A673 (cell line): Measurements from ENCODE around the gene MCRS1. TPM values are rescaled to one million over a fixed set of nuclear protein-coding genes. Genes with fewer than 3 reads are reported as not detected.

ENCODE experiments used
- BruUV-seq: library from RNA; stranded (reverse); fragments of 400-500 nt; replicated peaks from 2 replicates; lab custom pipeline; 2021; lab: Mats Ljungman, UMichigan
- CTCF ChIA-PET: fragments of 300-600 bp; sonication (Branson Sonifier 250); formaldehyde crosslinking; loops from one replicate; lab custom pipeline; 2022; ENCODE audit warnings: antibody characterized with exemption; lab: Charles Lee
- POLR2A ChIA-PET: fragments of 300-600 bp; sonication (Branson Sonifier 250); formaldehyde crosslinking; loops from one replicate; lab custom pipeline; 2022; ENCODE audit warnings: antibody characterized with exemption; ENCODE audit not compliant: low non-redundant PET; lab: Charles Lee
- DNase-seq: peaks from one replicate; pipeline ENCODE4 v3.0.0-alpha.2; 2015; ENCODE audit warnings: low spot score
- H3K27ac ChIP-seq: fragments of 200-600 bp; sonication (generic); 2 replicates; pipeline ENCODE4 v1.5.1; 2016; ENCODE audit warnings: mixed run types, low read depth, mild to moderate bottlenecking, mixed read lengths, antibody characterized with exemption, low read length; ENCODE audit not compliant: poor library complexity, severe bottlenecking
- H3K27me3 ChIP-seq: fragments of 200-600 bp; sonication (generic); replicated peaks from 2 replicates; pipeline ENCODE4 v1.6.1; 2017; ENCODE audit warnings: mixed run types, low read depth, mild to moderate bottlenecking, mixed read lengths, antibody characterized with exemption, low read length; ENCODE audit not compliant: insufficient read depth, poor library complexity
- H3K36me3 ChIP-seq: fragments of 200-600 bp; sonication (generic); 2 replicates; pipeline ENCODE4 v1.6.1; 2016; ENCODE audit warnings: mixed run types, mild to moderate bottlenecking, mixed read lengths, antibody characterized with exemption, low read length; ENCODE audit not compliant: insufficient read depth, poor library complexity, severe bottlenecking
- H3K4me1 ChIP-seq: fragments of 200-600 bp; sonication (generic); 2 replicates; pipeline ENCODE4 v1.6.1; 2017; ENCODE audit warnings: mixed run types, mild to moderate bottlenecking, mixed read lengths, antibody characterized with exemption, low read length; ENCODE audit not compliant: insufficient read depth, poor library complexity, severe bottlenecking
- H3K4me3 ChIP-seq: fragments of 200-600 bp; sonication (generic); 2 replicates; pipeline ENCODE4 v1.5.1; 2016; ENCODE audit warnings: low read depth, mixed run types, mild to moderate bottlenecking, mixed read lengths, low read length; ENCODE audit not compliant: poor library complexity, severe bottlenecking
- H3K9me3 ChIP-seq: fragments of 200-600 bp; sonication (generic); 2 replicates; pipeline ENCODE4 v1.6.1; 2016; ENCODE audit warnings: mixed run types, low read depth, mild to moderate bottlenecking, mixed read lengths, antibody characterized with exemption, low read length; ENCODE audit not compliant: poor library complexity, severe bottlenecking
- EZH2 ChIP-seq: fragments of 200-600 bp; sonication (generic); IDR thresholded peaks from 2 replicates; pipeline ENCODE4 v1.6.1; 2017; ENCODE audit warnings: borderline replicate concordance, low read depth, mild to moderate bottlenecking, mixed read lengths, antibody characterized with exemption, low read length; ENCODE audit not compliant: poor library complexity, severe bottlenecking
- intact Hi-C: fragments of 100-400 bp; cut with micrococcal nuclease; formaldehyde crosslinking; loops from one replicate; pipeline ENCODE4 v1.10.0; 2022; ENCODE audit not compliant: unreplicated experiment
- total RNA-seq: library from RNA; stranded (reverse); gene quantifications from 2 replicates; pipeline ENCODE4 v1.2.3, GENCODE V29; 2021
- TF ChIP-seq, protein P1 (sequence below): fragments of 300-800, 200-600 bp; sonication (generic); conservative IDR thresholded peaks from 2 replicates; pipeline ENCODE4 v1.5.1; 2017; ENCODE audit warnings: low read depth, mild to moderate bottlenecking, antibody characterized with exemption, low read length, moderate library complexity, mixed read lengths

MCRS1 gene
- total RNA-seq, 1 experiment from 2014 or later = 79.6 TPM

DNA sequence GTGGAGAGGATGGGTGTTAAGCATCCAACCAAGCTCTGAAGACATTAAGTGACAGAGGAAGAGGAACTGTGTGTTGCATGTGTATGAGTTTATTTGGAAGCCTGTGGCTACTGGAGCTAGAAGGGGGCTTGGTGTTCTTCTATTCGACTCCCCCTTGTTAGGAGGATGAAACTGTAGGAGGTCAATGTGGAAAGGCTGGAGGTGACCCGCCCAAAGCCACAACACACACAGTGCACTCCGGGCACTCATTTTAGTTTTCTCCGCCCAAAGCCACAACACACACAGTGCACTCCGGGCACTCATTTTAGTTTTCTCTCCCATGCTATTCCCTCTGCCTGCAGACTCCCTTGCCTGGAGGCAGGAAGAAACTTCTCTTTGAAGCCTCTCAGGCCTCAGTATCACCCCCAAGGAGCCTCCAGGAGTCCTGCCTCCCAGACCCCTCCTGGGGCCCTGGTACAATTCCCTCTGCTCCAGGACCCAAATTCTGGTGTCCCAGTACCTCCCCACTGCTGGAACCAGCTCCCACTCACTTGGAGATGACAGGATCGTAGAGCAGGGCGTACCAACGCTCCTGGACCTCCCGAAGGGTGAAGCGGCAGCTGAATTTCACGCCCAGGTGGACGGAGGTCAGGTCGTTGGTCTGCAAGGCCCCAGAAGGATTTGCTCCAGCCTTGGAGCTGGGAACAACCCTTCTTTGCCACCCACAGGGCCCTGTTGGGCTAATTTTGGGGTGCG, 3.8 kb downstream of the MCRS1 start:
- Histone ChIP-seq H3K36me3 (peaks cover 67% of the 10 kb centered on the region), H3K27ac (no peak overlapping the region), H3K4me3 (no peak overlapping the region), H3K27me3 (no peaks in the 10 kb centered on the region), H3K4me1 (peaks cover 8% of the 10 kb centered on the region), H3K9me3 (no peaks in the 10 kb centered on the region)
- TF ChIP-seq, protein P1, sequence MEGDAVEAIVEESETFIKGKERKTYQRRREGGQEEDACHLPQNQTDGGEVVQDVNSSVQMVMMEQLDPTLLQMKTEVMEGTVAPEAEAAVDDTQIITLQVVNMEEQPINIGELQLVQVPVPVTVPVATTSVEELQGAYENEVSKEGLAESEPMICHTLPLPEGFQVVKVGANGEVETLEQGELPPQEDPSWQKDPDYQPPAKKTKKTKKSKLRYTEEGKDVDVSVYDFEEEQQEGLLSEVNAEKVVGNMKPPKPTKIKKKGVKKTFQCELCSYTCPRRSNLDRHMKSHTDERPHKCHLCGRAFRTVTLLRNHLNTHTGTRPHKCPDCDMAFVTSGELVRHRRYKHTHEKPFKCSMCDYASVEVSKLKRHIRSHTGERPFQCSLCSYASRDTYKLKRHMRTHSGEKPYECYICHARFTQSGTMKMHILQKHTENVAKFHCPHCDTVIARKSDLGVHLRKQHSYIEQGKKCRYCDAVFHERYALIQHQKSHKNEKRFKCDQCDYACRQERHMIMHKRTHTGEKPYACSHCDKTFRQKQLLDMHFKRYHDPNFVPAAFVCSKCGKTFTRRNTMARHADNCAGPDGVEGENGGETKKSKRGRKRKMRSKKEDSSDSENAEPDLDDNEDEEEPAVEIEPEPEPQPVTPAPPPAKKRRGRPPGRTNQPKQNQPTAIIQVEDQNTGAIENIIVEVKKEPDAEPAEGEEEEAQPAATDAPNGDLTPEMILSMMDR = no peak
- no peak for TF ChIP-seq EZH2
- CTCF ChIA-PET = no interaction called here
- POLR2A ChIA-PET = no interaction called here
- no TSS peak for BruUV-seq
- intact Hi-C loops = no loop called here
- no peak for DNase-seq

DNA sequence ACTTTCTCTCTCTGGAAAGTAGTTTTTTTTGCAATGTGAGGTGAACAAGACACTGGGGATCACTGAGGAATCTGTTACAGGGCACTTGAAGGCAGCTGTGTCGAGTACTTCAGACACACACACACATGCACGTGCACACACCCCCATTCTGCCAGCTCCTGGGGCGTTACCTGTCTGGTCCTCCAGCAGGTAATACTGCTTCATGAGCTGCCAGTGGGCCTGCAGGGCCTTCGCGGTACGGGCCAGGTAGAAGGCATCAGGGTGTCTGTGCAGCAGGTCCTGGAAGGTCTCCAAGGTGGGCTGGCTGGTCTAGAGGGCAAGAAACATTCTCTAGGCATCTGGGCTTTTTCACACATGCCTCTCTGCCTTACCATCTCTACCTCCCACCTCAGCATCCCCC, 5.1 kb downstream of the MCRS1 start:
- intact Hi-C loops = no loop called here
- H3K27me3 ChIP-seq = no peaks in the 10 kb centered on the region
- ChIA-PET POLR2A (no interaction called here), CTCF (no interaction called here)
- H3K4me3 ChIP-seq = no peak overlapping the region
- H3K9me3 ChIP-seq = no peaks in the 10 kb centered on the region
- peaks cover 8% of the 10 kb centered on the region for H3K4me1 ChIP-seq
- H3K27ac ChIP-seq = no peak overlapping the region
- no peak for DNase-seq
- H3K36me3 ChIP-seq = peaks cover 80% of the 10 kb centered on the region
- no TSS peak for BruUV-seq
- TF ChIP-seq EZH2 = no peak
- TF ChIP-seq, protein P1 = no peak

DNA sequence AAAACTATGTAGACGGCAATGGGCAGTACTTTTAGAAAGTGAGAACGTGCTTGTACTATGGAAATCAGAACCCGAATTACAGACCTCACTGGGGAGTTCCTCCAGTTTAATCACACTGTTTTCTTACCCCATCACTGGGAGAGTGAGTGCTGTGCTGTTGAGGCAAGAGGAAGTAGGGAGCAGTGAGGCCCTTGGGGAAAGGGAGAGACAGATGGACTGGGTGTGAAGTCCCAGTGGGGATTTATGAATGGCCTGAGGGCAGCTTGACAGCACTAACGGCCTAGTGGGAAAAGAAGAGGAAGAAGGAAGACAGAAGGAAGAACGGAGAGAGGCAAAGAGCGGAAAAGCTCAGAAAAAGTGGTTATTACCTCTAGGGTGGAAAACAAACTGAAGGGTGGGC, 5.7 kb downstream of the MCRS1 start:
- DNase-seq = no peak
- no peaks in the 10 kb centered on the region for H3K9me3 ChIP-seq
- H3K36me3 ChIP-seq = peaks cover 80% of the 10 kb centered on the region
- intact Hi-C loops = no loop called here
- H3K27me3 ChIP-seq = no peaks in the 10 kb centered on the region
- no TSS peak for BruUV-seq
- ChIA-PET POLR2A (no interaction called here), CTCF (no interaction called here)
- no peak overlapping the region for H3K4me3 ChIP-seq
- TF ChIP-seq EZH2 = no peak
- TF ChIP-seq, protein P1 = no peak
- no peak overlapping the region for H3K27ac ChIP-seq
- H3K4me1 ChIP-seq = peaks cover 8% of the 10 kb centered on the region
